GM19438 (cell line): ENCODE measurements around the gene TMEM184B.

ENCODE experiments used
- ATAC-seq: cut with Tn5 transposase; IDR thresholded peaks from one replicate; pipeline ENCODE4 v1.9.1; 2021; ENCODE audit warnings: low read depth; ENCODE audit not compliant: unreplicated experiment

The TMEM184B gene

GRCh38 chr22:38284042-38284402 is 11.2 kb upstream of the TMEM184B start:
- ATAC-seq, result no peak

GRCh38 chr22:38282397-38282796 is 9.6 kb upstream of the TMEM184B start:
- ATAC-seq, result no peak

- ATAC-seq, result no peak
Measured at GRCh38 chr22:38276166-38276565, 3.4 kb upstream of the TMEM184B start.

DNA sequence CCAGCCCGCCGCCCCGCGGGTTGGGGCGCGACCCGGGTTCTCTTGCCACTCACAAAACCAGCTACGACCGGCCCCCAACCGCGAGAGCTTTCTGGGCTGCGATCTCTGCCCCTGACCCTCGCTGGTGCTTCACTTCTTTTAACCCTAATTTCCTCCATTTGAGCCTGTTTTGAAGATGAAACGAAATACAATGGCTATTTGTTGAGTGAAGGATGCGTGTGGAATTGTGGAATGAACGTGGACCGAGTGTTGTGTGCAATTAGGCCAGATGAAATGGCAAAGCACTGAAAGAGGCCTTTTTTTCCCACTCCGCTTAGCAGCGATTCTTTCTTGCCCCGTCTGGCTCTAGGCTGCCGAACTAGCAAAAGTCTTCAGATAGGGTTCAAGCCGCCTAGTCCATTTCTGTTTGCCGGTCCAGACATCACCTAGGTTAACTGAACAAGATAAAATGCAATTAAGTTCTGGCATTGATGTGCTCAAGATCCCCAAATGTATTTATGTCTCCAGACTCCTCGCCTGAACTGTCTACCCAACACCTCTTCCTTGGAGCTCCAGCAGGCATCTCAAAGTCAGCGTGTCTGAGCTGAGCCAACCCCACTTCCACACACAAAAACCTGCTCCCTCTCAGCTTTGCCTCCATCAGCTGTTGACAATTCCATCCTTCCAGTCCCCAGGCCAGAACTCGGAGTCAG is 471 bp upstream of the TMEM184B start:
- no peak for ATAC-seq

GRCh38 chr22:38271927-38272372 is 860 bp downstream of the TMEM184B start:
- no peak for ATAC-seq

- ATAC-seq, result no peak
Measured at GRCh38 chr22:38271101-38271500, 1.7 kb downstream of the TMEM184B start.

DNA sequence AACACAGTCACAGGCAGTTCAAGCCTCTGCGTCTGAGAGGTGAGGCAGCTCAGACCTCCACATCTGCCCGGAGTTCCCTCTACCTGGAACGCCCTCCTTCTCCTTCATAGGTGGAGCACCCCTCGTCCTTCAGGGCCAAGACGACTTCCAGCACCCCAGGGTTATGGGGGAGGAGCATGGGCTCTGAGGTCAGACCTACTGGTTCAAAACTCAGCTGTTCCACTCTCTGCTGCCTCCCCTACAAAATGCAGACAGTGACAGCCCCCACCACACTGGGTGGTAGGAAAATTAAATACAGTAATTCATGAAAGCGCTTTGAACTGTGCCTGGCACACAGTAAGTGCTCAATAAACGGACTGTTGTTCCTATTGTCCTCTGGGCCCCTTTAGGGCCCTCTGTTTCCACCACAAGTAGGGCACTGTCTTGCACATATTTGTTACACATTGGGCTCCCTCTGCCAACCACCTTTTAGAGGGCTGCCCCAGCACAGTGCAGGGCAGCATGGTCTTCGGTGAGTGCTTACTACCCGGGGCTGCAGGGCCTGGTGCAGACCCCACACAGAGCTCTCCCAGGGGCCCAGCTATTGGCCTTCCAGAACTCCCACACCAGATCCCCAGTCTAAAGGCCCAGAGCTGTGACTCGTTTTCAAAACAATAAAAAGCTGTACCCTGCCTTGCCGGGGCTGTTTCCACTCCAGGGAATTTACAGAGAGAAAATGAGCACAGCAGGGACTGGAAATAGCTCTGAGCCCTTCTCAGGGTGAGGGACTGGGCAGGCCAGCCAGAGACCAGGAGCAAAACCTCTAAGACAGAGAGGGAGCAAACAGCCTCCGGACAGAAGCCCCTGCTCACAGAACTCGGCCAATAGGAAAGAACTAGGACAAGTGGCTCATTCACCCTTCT is 2.5 kb downstream of the TMEM184B start:
- ATAC-seq, result no peak

GRCh38 chr22:38269466-38269865 is 3.3 kb downstream of the TMEM184B start:
- ATAC-seq, result no peak

- ATAC-seq, result no peak
Measured at GRCh38 chr22:38267086-38267485, 5.7 kb downstream of the TMEM184B start.

DNA sequence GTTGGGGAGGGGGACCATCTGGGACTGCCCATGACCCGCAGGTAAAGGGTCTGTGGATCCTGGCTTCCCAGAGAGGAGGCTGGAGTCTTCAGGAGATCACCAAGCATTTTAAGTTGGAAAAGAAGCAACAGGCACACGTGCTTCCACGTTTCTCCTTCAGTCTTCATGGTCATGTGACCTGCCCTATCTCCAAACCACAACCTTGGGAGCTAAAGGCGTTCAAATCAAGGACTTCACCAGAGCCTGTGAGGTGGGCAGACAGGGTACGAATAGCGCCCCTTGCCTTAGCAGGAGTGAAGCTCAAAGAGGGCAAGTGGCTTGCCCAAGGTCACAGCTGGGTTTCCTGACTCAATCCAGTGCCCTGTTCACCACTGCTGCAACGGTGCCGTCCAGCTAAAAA is 6.7 kb downstream of the TMEM184B start:
- ATAC-seq, result no peak

- ATAC-seq, result no peak
Measured at GRCh38 chr22:38264322-38264843, 8.4 kb downstream of the TMEM184B start.

- no peak for ATAC-seq
Measured at GRCh38 chr22:38262051-38262795, 10.6 kb downstream of the TMEM184B start.

- peak; percentile 11 for ATAC-seq
Measured at GRCh38 chr22:38260761-38261681, 11.8 kb downstream of the TMEM184B start.

DNA sequence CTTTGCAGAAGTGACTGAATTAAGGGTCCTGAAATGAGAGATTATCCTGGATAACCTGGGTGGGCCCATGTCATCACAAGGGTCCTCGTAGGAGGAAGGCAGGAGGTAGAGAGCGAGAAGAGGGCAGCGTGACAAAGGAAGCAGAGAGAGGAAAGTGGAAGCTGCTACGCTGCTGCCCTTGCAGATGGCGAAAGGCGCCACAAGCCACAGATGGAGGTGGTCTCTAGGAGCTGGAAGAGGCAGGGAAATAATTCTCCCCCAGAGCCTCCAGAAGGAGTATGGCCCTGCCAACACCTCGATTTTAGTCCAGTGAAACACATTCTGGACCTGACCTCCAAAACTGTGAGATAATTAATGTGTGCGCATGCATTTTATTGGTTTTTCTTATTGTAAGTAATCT is 13.4 kb downstream of the TMEM184B start:
- no peak for ATAC-seq

DNA sequence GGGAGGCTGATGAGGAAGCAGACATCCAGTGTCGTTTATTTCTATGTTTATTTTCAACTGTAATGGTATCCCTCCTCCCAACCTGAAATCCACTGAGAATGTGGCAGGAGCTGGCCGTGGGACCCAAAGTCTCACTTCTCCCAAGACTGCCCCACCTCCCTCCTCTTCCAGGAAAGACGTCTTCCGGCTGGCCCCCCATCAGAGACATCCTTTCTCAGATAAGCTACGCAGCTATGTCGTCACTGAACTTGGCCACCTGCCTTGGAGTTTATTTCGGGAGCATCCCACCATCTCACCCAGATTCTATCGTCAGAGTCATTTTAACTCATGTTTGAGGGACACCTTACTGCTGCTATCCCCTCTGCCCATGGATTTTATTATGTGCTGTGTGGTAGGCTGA is 13.9 kb downstream of the TMEM184B start:
- ATAC-seq, result no peak

- ATAC-seq, result no peak
Measured at GRCh38 chr22:38257650-38258250, 15.1 kb downstream of the TMEM184B start.

DNA sequence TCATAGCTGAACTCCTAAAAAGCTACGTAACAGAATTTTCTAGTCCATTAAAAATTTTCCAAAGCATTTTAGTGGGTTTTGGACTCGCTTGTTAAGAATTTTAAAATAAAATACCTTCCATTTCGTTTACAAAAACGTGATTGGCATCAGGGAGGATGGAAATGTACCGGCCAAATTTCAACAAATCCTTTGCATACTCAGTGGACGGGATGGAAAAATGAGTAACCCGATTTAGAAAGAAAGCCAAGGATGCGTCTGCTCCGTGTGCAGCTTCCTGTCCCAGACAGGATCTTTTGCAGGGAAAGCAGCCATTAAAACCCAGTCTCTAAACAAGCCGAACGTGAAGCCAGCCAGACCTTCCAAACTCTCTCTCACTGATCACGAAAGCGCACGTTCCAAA is 15.6 kb downstream of the TMEM184B start:
- no peak for ATAC-seq

- no peak for ATAC-seq
Measured at GRCh38 chr22:38255697-38256096, 17.1 kb downstream of the TMEM184B start.

- ATAC-seq, result no peak
Measured at GRCh38 chr22:38251341-38251692, 21.5 kb downstream of the TMEM184B start.
